ACC112 (cell line): Measurements from ENCODE around the gene ACTN2.

Experiments
- H2AFZ ChIP-seq: fragments of 200-600 bp; sonication (generic); one replicate; pipeline ENCODE4 v1.6.0; 2017; ENCODE audit warnings: antibody characterized with exemption, low read length; ENCODE audit not compliant: unreplicated experiment
- H3K27ac ChIP-seq: fragments of 200-600 bp; sonication (generic); 2 replicates; pipeline ENCODE4 v1.5.1; 2014; ENCODE audit warnings: low read depth, mild to moderate bottlenecking, antibody characterized with exemption, low read length, moderate library complexity
- H3K27me3 ChIP-seq: fragments of 200-600 bp; sonication (generic); 2 replicates; pipeline ENCODE4 v1.6.1; 2014; ENCODE audit warnings: mild to moderate bottlenecking, antibody characterized with exemption, low read length, moderate library complexity, mixed read lengths; ENCODE audit not compliant: insufficient read depth
- H3K36me3 ChIP-seq: fragments of 200-600 bp; sonication (generic); 2 replicates; pipeline ENCODE4 v1.6.1; 2016; ENCODE audit warnings: mild to moderate bottlenecking, antibody characterized with exemption, low read length, moderate library complexity, mixed read lengths; ENCODE audit not compliant: insufficient read depth
- H3K4me1 ChIP-seq: fragments of 200-600 bp; sonication (generic); one replicate; pipeline ENCODE4 v1.6.1; 2016; ENCODE audit warnings: low read length, mixed read lengths; ENCODE audit not compliant: insufficient read depth, unreplicated experiment, control insufficient read depth
- H3K4me3 ChIP-seq: fragments of 200-600 bp; sonication (generic); 2 replicates; pipeline ENCODE4 v1.5.1; 2014; ENCODE audit warnings: mild to moderate bottlenecking, low read depth, low read length
- H3K79me2 ChIP-seq: fragments of 200-600 bp; sonication (generic); one replicate; pipeline ENCODE4 v1.6.0; 2016; ENCODE audit warnings: low read length; ENCODE audit not compliant: control insufficient read depth, unreplicated experiment, insufficient read depth

ACTN2 gene

GRCh38 chr1:236753964-236754363 is 67.7 kb downstream of the ACTN2 start:
- no peaks in the 10 kb centered on the region for H3K79me2 ChIP-seq
- no peak overlapping the region for H2AFZ ChIP-seq

GRCh38 chr1:236754525-236755210 is 68.4 kb downstream of the ACTN2 start:
- Histone ChIP-seq H3K36me3 (no peaks in the 10 kb centered on the region), H3K4me3 (no peak overlapping the region), H2AFZ (no peak overlapping the region)

More at GRCh38 chr1:236753964-236754363, 67.7 kb downstream of the ACTN2 start:
- H3K4me3 ChIP-seq, result no peak overlapping the region
- H3K36me3 ChIP-seq, result no peaks in the 10 kb centered on the region
- H3K27me3 ChIP-seq, result no peaks in the 10 kb centered on the region
- H3K27ac ChIP-seq, result no peak overlapping the region
- no peaks in the 10 kb centered on the region for H3K4me1 ChIP-seq

GRCh38 chr1:236757640-236758039 is 71.3 kb downstream of the ACTN2 start:
- H3K27me3 ChIP-seq, result no peaks in the 10 kb centered on the region
- H2AFZ ChIP-seq, result no peak overlapping the region
- H3K4me1 ChIP-seq, result no peaks in the 10 kb centered on the region
- no peak overlapping the region for H3K27ac ChIP-seq
- no peak overlapping the region for H3K4me3 ChIP-seq
- H3K36me3 ChIP-seq, result no peaks in the 10 kb centered on the region
- no peaks in the 10 kb centered on the region for H3K79me2 ChIP-seq

More at GRCh38 chr1:236754525-236755210, 68.4 kb downstream of the ACTN2 start:
- no peak overlapping the region for H3K27ac ChIP-seq
- no peaks in the 10 kb centered on the region for H3K27me3 ChIP-seq
- no peaks in the 10 kb centered on the region for H3K79me2 ChIP-seq
- no peaks in the 10 kb centered on the region for H3K4me1 ChIP-seq

GRCh38 chr1:236759252-236759859 is 73.1 kb downstream of the ACTN2 start:
- H2AFZ ChIP-seq, result peak overlapping the region; percentile 67
- H3K27ac ChIP-seq, result no peak overlapping the region
- H3K36me3 ChIP-seq, result no peaks in the 10 kb centered on the region
- H3K79me2 ChIP-seq, result no peaks in the 10 kb centered on the region
- H3K4me3 ChIP-seq, result 0 out of 2 replicates have a peak overlapping the region, but pooled peaks have one; percentile 13
- H3K4me1 ChIP-seq, result no peaks in the 10 kb centered on the region
- no peaks in the 10 kb centered on the region for H3K27me3 ChIP-seq

- H2AFZ ChIP-seq, result no peak overlapping the region
Measured at GRCh38 chr1:236760480-236760879, 74.2 kb downstream of the ACTN2 start.

GRCh38 chr1:236760986-236761385 is 74.7 kb downstream of the ACTN2 start:
- Histone ChIP-seq H3K36me3 (no peaks in the 10 kb centered on the region), H2AFZ (no peak overlapping the region), H3K4me3 (no peak overlapping the region), H3K27me3 (no peaks in the 10 kb centered on the region), H3K4me1 (no peaks in the 10 kb centered on the region), H3K27ac (no peak overlapping the region), H3K79me2 (no peaks in the 10 kb centered on the region)

More at GRCh38 chr1:236760480-236760879, 74.2 kb downstream of the ACTN2 start:
- Histone ChIP-seq H3K79me2 (no peaks in the 10 kb centered on the region), H3K4me1 (no peaks in the 10 kb centered on the region), H3K36me3 (no peaks in the 10 kb centered on the region), H3K27me3 (no peaks in the 10 kb centered on the region), H3K4me3 (no peak overlapping the region), H3K27ac (no peak overlapping the region)

GRCh38 chr1:236761397-236762132 is 75.3 kb downstream of the ACTN2 start:
- Histone ChIP-seq H3K79me2 (no peaks in the 10 kb centered on the region), H3K36me3 (no peaks in the 10 kb centered on the region), H2AFZ (no peak overlapping the region)

GRCh38 chr1:236762410-236762809 is 76.1 kb downstream of the ACTN2 start:
- Histone ChIP-seq H2AFZ (no peak overlapping the region), H3K4me1 (no peaks in the 10 kb centered on the region), H3K27ac (no peak overlapping the region), H3K27me3 (no peaks in the 10 kb centered on the region), H3K79me2 (no peaks in the 10 kb centered on the region), H3K36me3 (no peaks in the 10 kb centered on the region), H3K4me3 (no peak overlapping the region)

More at GRCh38 chr1:236761397-236762132, 75.3 kb downstream of the ACTN2 start:
- Histone ChIP-seq H3K27ac (no peak overlapping the region), H3K4me3 (no peak overlapping the region), H3K4me1 (no peaks in the 10 kb centered on the region), H3K27me3 (no peaks in the 10 kb centered on the region)

- Histone ChIP-seq H3K79me2 (no peaks in the 10 kb centered on the region), H3K4me1 (no peaks in the 10 kb centered on the region), H3K4me3 (no peak overlapping the region), H2AFZ (no peak overlapping the region), H3K36me3 (no peaks in the 10 kb centered on the region), H3K27me3 (no peaks in the 10 kb centered on the region), H3K27ac (no peak overlapping the region)
Measured at GRCh38 chr1:236765831-236766230, 79.5 kb downstream of the ACTN2 start.

- Histone ChIP-seq H3K79me2 (no peaks in the 10 kb centered on the region), H3K4me3 (no peak overlapping the region), H2AFZ (no peak overlapping the region), H3K36me3 (no peaks in the 10 kb centered on the region), H3K27me3 (no peaks in the 10 kb centered on the region), H3K27ac (no peak overlapping the region), H3K4me1 (no peaks in the 10 kb centered on the region)
Measured at GRCh38 chr1:236766506-236766905, 80.2 kb downstream of the ACTN2 start.
